Gastrocnemius medialis (tissue), 4 donors: ENCODE measurements around the gene CYSLTR2. TPM values are rescaled to one million over a fixed set of nuclear protein-coding genes. Genes with fewer than 3 reads are reported as not detected.

Source experiments
- ATAC-seq, 2 donors: fragments of 150-250 bp; one replicate each; pipeline ENCODE4 v1.9.1; 2016
- DNase-seq, 2 donors: peaks; one replicate each; pipeline ENCODE4 v3.0.0-alpha.2; 2019
- H3K27ac ChIP-seq, 4 donors: fragments of 200-600 bp; sonication (generic); 1 replicate in 1 of 4; 2 replicates in 3 of 4; pipeline ENCODE4 v1.5.1; 2016 to 2018; ENCODE audit warnings: mild to moderate bottlenecking in 2 of 4, moderate library complexity in 1 of 4
- H3K27me3 ChIP-seq, 3 donors: fragments of 200-600 bp; sonication (generic) in 2 of 3; 1 replicate in 1 of 3; 2 replicates in 2 of 3; pipeline versions ENCODE4 v1.5.1 to v1.6.0; 2016 to 2019; ENCODE audit warnings: mild to moderate bottlenecking in 1 of 3, moderate library complexity in 1 of 3
- H3K36me3 ChIP-seq, 2 donors: fragments of 200-600 bp; sonication (generic) in 1 of 2; one replicate each; pipeline ENCODE4 v1.5.1; 2017 to 2018
- H3K4me1 ChIP-seq, 2 donors: fragments of 200-600 bp; sonication (generic) in 1 of 2; one replicate each; pipeline ENCODE4 v1.5.1; 2016 to 2017; ENCODE audit warnings: mild to moderate bottlenecking in 2 of 2
- H3K4me3 ChIP-seq, 4 donors: fragments of 200-600 bp; sonication (generic) in 3 of 4; 1 replicate in 1 of 4; 2 replicates in 3 of 4; pipeline ENCODE4 v1.5.1; 2016 to 2019; ENCODE audit warnings: mild to moderate bottlenecking in 2 of 4
- H3K9me3 ChIP-seq, 3 donors: fragments of 200-600 bp; sonication (generic) in 2 of 3; 1 replicate in 1 of 3; 2 replicates in 2 of 3; pipeline ENCODE4 v1.5.1; 2016 to 2019
- CTCF ChIP-seq, 5 experiments: fragments of 450-650 bp in 3 of 5; fragments of 200-600 bp in 2 of 5; sonication (generic) in 2 of 5; IDR thresholded peaks in 4 of 5; conservative IDR thresholded peaks in 1 of 5; 1 replicate in 4 of 5; 2 replicates in 1 of 5; pipeline ENCODE4 v1.5.1; 2016 to 2019; ENCODE audit warnings: antibody characterized with exemption in 5 of 5, mild to moderate bottlenecking in 3 of 5, moderate library complexity in 3 of 5
- POLR2A ChIP-seq, 2 donors: fragments of 450-650 bp; IDR thresholded peaks; one replicate each; pipeline ENCODE4 v1.6.1; 2017; ENCODE audit warnings: antibody characterized with exemption in 2 of 2, mild to moderate bottlenecking in 2 of 2, moderate library complexity in 2 of 2
- in situ Hi-C, 4 donors: fragments of 200-750 bp; cut with MboI; loops; one replicate each; pipeline versions ENCODE4 v1.15.0 to v1.8.0; 2017; ENCODE audit warnings: low sequenced_read_pairs in 4 of 4
- intact Hi-C: fragments of 100-400 bp; cut with DNase I; formaldehyde crosslinking; loops from one replicate; pipeline ENCODE4 v1.15.1; 2023; ENCODE audit warnings: low total_unique reads
- total RNA-seq, 4 donors: library from RNA; depleted of rRNA; stranded (reverse); fragments of >200 nt; gene quantifications; one replicate each; pipeline versions ENCODE4 v1.1.0 to v1.2.3, GENCODE V29; 2016

The CYSLTR2 gene
- total RNA-seq, 4 donors from 2014 or later, result 0.09 to 0.10 TPM; not detected in 2

DNA sequence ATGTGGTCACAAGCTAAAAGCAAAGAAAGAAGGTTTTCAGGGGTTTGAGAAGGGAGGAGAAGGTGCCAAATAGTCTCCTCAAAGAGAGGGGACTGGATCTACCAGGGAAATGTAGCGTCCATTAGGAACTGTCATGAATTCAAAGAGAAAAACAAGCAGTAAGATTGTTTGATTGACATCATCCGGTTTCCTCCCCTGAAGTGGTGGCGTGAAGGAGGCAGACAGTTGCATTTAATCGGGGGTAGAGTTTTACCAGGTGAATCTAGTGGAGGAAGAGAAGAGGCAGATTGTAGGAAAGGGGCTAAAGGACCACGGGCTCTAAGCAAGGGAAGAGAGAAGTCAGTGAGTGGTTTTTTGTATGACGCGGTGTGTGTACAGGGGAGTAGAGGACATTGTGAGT, 13.0 kb upstream of the CYSLTR2 start:
- no peaks in the 10 kb centered on the region for H3K27me3 ChIP-seq
- in situ Hi-C loops, result loop anchor here in 1 of 4 donors (10.0 kb wide), 1 partner anchor 56 kb away; no protein-coding TSS in a partner anchor
- TF ChIP-seq POLR2A (IDR thresholded peaks at IDR 0.05) (no peak), CTCF (IDR thresholded peaks at IDR 0.05 in 4 of 5, conservative IDR thresholded peaks at IDR 0.05 in 1 of 5) (no peak)
- H3K27ac ChIP-seq, result no peak overlapping the region
- no peak overlapping the region for H3K4me3 ChIP-seq
- H3K9me3 ChIP-seq, result no peaks in the 10 kb centered on the region
- H3K36me3 ChIP-seq, result no peaks in the 10 kb centered on the region
- intact Hi-C loops, result no loop called here
- H3K4me1 ChIP-seq, result no peaks in the 10 kb centered on the region
- DNase-seq (no peak), ATAC-seq (no peak)

GRCh38 chr13:48641404-48641803, 12.3 kb upstream of the CYSLTR2 start:
- in situ Hi-C loops, result loop anchor here in 1 of 4 donors (10.0 kb wide), 1 partner anchor 57 kb away; no protein-coding TSS in a partner anchor
- no peak for TF ChIP-seq POLR2A (IDR thresholded peaks at IDR 0.05)
- no peak for TF ChIP-seq CTCF (IDR thresholded peaks at IDR 0.05 in 4 of 5, conservative IDR thresholded peaks at IDR 0.05 in 1 of 5)
- Histone ChIP-seq H3K4me1 (no peaks in the 10 kb centered on the region), H3K27me3 (no peaks in the 10 kb centered on the region), H3K36me3 (no peaks in the 10 kb centered on the region), H3K9me3 (no peaks in the 10 kb centered on the region), H3K27ac (no peak overlapping the region), H3K4me3 (no peak overlapping the region)
- intact Hi-C loops, result no loop called here
- DNase-seq (no peak), ATAC-seq (no peak)

DNA sequence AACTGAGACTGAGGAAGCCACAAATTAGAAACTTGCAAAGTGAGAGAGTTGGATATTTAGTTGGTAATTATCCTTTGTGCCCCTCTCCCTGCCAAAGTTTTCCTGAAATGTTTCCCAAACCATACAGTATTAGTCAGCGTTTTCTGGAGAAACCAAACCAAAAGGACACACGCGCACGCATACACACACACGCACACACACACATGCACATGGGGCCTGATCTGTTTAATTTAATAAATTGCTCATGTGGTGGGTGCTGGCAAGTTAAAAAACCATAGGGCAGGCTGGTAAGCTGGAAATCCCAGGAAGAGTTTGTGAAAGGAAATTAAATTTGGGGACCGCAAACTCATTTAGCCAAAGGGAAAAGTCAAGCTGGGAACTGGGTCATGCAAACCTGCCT, 11.7 kb upstream of the CYSLTR2 start:
- Histone ChIP-seq H3K4me3 (no peak overlapping the region), H3K4me1 (no peaks in the 10 kb centered on the region), H3K27ac (no peak overlapping the region), H3K36me3 (no peaks in the 10 kb centered on the region), H3K27me3 (no peaks in the 10 kb centered on the region), H3K9me3 (no peaks in the 10 kb centered on the region)
- ATAC-seq, result no peak
- in situ Hi-C loops, result loop anchor here in 1 of 4 donors (10.0 kb wide), 1 partner anchor 57 kb away; no protein-coding TSS in a partner anchor
- no peak for DNase-seq
- intact Hi-C loops, result no loop called here
- no peak for TF ChIP-seq CTCF (IDR thresholded peaks at IDR 0.05 in 4 of 5, conservative IDR thresholded peaks at IDR 0.05 in 1 of 5)
- TF ChIP-seq POLR2A (IDR thresholded peaks at IDR 0.05), result no peak

DNA sequence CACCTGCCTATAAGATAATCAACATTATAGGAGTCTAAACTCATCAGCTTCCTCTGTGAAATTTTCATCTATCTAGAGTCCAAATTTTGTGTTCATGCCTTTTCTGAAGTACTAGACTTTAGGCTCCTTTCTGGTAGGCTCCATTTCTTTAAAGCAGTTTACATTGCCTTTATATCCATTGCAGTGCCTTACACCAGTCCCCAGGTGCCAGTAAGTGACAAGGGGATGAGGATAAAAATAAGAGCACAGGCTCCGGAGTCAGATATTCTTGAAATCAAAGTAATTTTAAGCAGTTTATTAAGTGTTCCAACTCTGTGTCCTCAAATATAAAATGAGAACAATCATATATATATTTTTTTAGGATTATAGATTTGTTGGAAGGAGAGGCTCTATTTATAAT, 10.6 kb upstream of the CYSLTR2 start:
- Histone ChIP-seq H3K9me3 (no peaks in the 10 kb centered on the region), H3K27ac (no peak overlapping the region), H3K4me3 (no peak overlapping the region), H3K27me3 (no peaks in the 10 kb centered on the region), H3K4me1 (no peaks in the 10 kb centered on the region), H3K36me3 (no peaks in the 10 kb centered on the region)
- TF ChIP-seq CTCF (IDR thresholded peaks at IDR 0.05 in 4 of 5, conservative IDR thresholded peaks at IDR 0.05 in 1 of 5) (no peak), POLR2A (IDR thresholded peaks at IDR 0.05) (no peak)
- in situ Hi-C loops, result loop anchor here in 1 of 4 donors (10.0 kb wide), 1 partner anchor 58 kb away; no protein-coding TSS in a partner anchor
- intact Hi-C loops, result no loop called here
- no peak for ATAC-seq
- no peak for DNase-seq

DNA sequence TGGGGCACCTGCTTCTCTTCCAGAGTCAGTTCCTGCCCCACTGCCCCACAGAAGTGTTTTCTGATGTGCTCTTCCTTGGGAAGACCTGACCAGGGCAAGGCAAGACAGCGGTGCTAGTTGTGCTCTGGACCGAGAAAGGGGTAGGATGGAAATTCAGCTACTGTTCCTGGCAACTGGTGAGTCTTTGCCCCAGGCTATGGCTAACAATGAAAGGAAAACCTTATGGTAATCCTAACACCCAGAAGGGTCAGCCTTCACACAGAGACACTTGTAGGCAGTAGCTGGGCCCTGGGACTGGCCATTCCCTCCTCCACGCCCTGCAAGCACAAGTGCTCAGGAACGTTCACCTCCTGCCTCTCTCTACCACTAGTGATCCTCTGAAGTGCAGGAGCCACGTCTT, 9.6 kb upstream of the CYSLTR2 start:
- no peak overlapping the region for H3K27ac ChIP-seq
- H3K9me3 ChIP-seq, result no peaks in the 10 kb centered on the region
- no peaks in the 10 kb centered on the region for H3K4me1 ChIP-seq
- in situ Hi-C loops (loop anchor here in 1 of 4 donors (10.0 kb wide), 1 partner anchor 59 kb away; no protein-coding TSS in a partner anchor), intact Hi-C loops (no loop called here)
- H3K4me3 ChIP-seq, result no peak overlapping the region
- DNase-seq (no peak), ATAC-seq (no peak)
- no peak for TF ChIP-seq CTCF (IDR thresholded peaks at IDR 0.05 in 4 of 5, conservative IDR thresholded peaks at IDR 0.05 in 1 of 5)
- TF ChIP-seq POLR2A (IDR thresholded peaks at IDR 0.05), result no peak
- no peaks in the 10 kb centered on the region for H3K27me3 ChIP-seq
- H3K36me3 ChIP-seq, result no peaks in the 10 kb centered on the region
